Measurements from ENCODE around the gene FOXD2. TPM values are rescaled to one million over a fixed set of nuclear protein-coding genes. Genes with fewer than 3 reads are reported as not detected.

The FOXD2 gene
- total and polyA plus RNA-seq, 7 donors = 0.04 to 0.13 (median 0.04) TPM

DNA sequence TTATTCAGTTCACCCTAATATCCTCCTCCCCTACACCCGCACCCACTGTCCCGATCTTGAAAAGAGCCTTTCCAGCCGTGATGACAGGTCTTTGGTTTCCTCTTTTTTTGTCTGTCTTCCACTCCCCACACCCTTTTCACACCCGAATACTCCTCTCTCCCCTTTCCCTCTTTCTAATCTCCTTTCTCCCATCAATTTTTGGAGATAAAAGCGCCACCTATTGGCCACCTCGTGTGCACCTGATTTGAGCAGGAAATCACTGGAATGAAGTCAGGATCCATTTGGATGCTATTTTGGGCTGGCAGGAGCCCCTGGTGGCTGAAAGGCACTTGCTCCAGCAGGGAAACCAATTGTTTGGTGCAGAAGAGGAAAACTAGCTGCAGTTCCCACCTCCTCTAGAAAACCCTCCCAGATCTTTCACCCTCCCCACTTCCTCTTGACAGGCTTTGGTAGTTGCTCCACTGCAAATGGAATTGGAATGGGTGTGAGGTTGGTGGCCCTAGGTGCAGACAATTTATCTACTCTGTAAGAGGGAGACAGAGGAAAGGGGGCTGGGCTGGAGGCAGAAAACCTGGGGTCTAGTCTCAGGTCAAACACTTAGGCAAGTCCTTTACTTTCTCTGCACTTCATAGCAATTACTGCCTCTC is 13.4 kb upstream of the FOXD2 start:
- Histone ChIP-seq H3K27me3 (ENCODE audit: insufficient read depth in 3 of 3, low read length in 2 of 3) (peaks cover 0 to 18% (median 5%) of the 10 kb centered on the region in 3 donors), H3K27ac (no peak overlapping the region), H3K4me3 (no peak overlapping the region), H3K9me3 (no peaks in the 10 kb centered on the region), H3K36me3 (ENCODE audit: insufficient read depth in 1 of 2, low read depth in 1 of 2) (no peaks in the 10 kb centered on the region), H3K4me1 (no peaks in the 10 kb centered on the region)
- ATAC-seq = peak in 1 of 4 donors; percentile 37
- no peak for DNase-seq
- 5 to 9% (median 5%) methylated on average over 6 of the region's 6 CpGs for WGBS, 3 donors
- intact Hi-C loops (cut with DNase I) = loop anchor here in 1 of 2 donors (2.0 to 5.0 kb wide), 2 partner anchors 232 to 246 kb away; partner anchors contain the start of gene PDZK1IP1
- TF ChIP-seq, protein P1, sequence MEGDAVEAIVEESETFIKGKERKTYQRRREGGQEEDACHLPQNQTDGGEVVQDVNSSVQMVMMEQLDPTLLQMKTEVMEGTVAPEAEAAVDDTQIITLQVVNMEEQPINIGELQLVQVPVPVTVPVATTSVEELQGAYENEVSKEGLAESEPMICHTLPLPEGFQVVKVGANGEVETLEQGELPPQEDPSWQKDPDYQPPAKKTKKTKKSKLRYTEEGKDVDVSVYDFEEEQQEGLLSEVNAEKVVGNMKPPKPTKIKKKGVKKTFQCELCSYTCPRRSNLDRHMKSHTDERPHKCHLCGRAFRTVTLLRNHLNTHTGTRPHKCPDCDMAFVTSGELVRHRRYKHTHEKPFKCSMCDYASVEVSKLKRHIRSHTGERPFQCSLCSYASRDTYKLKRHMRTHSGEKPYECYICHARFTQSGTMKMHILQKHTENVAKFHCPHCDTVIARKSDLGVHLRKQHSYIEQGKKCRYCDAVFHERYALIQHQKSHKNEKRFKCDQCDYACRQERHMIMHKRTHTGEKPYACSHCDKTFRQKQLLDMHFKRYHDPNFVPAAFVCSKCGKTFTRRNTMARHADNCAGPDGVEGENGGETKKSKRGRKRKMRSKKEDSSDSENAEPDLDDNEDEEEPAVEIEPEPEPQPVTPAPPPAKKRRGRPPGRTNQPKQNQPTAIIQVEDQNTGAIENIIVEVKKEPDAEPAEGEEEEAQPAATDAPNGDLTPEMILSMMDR (IDR thresholded peaks at IDR 0.05) = peak; percentile 49

DNA sequence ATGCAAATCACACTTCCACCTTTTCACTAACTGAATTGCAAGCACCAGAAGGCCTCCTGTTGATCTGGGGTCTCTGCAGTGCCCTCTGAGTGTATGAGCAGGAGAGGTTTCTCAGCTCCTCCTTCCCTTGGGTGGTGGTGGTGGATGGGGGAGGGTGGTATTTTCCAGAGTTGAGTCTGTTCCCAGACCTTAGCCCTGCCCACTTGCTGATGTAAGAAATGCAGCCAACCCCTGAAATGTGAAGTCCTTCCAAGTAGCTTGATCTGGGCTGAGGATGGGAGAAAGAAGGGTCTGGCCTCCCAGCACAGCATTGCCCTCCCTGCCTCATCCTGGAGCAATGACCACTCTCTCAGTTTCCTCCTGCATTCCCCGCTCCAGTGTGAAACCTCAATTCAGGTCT is 6.3 kb upstream of the FOXD2 start:
- H3K27me3 ChIP-seq (ENCODE audit: insufficient read depth in 3 of 3, low read length in 2 of 3) = peaks cover 0 to 70% (median 30%) of the 10 kb centered on the region in 3 donors
- intact Hi-C loops (cut with DNase I) = no loop called here
- H3K27ac ChIP-seq = no peak overlapping the region
- H3K4me1 ChIP-seq = no peaks in the 10 kb centered on the region
- H3K9me3 ChIP-seq = no peaks in the 10 kb centered on the region
- 81 to 95% (median 94%) methylated on average over 1 of the region's 1 CpG for WGBS, 3 donors
- ATAC-seq (no peak), DNase-seq (no peak)
- TF ChIP-seq, protein P1 (IDR thresholded peaks at IDR 0.05) = no peak
- no peaks in the 10 kb centered on the region for H3K36me3 ChIP-seq (ENCODE audit: insufficient read depth in 1 of 2, low read depth in 1 of 2)
- H3K4me3 ChIP-seq = no peak overlapping the region

DNA sequence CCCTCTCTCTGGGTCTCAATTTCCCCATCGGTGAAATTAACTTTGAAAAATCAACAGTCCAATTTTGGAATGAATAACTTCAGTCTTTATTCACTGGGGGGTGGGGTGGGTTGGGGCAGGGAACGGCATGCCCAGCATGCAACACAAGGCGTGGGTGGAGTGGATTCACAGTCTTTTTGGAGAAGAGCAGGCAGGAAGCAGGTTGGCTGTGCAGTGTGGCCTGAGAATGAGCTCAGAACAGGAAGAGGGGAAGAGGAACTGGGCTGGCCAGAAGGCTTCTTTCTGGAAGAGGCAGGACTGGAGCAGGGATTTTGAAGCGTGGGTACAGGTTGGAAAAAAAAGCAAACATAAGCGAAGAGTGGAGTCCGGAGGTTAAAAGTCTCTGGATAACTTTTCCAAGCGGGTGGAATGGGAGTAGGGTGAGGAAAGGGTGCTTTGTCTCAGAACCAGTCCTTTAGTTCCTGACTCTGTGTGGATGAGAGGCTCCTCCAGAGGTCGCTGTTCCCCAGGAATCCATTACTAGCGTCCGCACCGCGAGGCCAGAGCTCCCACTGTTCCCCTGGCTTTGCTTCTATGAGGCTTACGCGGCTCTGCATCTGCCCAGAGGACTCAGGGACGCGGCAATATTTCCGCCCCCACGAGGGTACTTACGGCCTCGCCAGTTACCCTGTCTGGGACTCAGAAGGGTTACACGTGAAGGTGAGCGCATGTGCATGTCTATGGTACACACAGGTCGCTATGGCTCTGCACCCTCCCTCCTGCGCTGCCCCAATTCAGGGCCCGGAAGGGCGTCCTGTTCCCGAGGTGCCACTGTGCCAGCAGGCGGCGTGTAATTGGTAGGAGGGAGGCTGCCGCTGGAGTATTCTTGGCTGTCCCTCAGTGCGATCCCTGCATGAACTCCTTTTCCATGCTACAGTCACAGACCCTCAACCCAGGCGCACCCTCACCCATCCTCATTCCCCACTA is 5.5 kb upstream of the FOXD2 start:
- H3K36me3 ChIP-seq (ENCODE audit: insufficient read depth in 1 of 2, low read depth in 1 of 2) = no peaks in the 10 kb centered on the region
- peaks cover 0 to 78% (median 33%) of the 10 kb centered on the region in 3 donors for H3K27me3 ChIP-seq (ENCODE audit: insufficient read depth in 3 of 3, low read length in 2 of 3)
- H3K27ac ChIP-seq = no peak overlapping the region
- WGBS, 3 donors = 18 to 23% (median 21%) methylated on average over 32 of the region's 32 CpGs
- intact Hi-C loops (cut with DNase I) = no loop called here
- ATAC-seq (peak; percentile 49 to 71 (median 58)), DNase-seq (peak; percentile 69 to 81)
- H3K9me3 ChIP-seq = no peaks in the 10 kb centered on the region
- H3K4me1 ChIP-seq = no peaks in the 10 kb centered on the region
- no peak overlapping the region for H3K4me3 ChIP-seq
- TF ChIP-seq, protein P1 (IDR thresholded peaks at IDR 0.05) = peak; percentile 57

DNA sequence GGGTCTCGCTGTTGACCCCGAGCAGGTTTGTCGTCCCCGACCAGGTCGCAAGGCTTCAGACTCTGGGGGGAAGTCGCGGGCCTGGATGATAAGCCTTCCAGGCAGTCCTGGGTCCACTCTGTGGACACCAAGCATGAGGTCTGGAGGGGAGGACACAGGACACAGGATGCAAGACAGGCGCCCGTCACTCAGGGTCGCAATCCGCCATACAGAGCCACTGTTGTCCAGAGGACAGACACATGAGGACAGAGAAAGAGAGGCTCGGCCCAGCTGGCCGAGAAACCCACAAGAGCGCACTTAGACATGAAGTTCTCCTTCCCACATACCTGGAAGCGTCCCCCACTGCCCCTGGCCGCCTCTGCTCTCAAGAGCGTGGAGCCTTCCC is 4.8 kb upstream of the FOXD2 start:
- no peak for ATAC-seq
- Histone ChIP-seq H3K4me3 (no peak overlapping the region), H3K4me1 (no peaks in the 10 kb centered on the region), H3K36me3 (ENCODE audit: insufficient read depth in 1 of 2, low read depth in 1 of 2) (no peaks in the 10 kb centered on the region), H3K27me3 (ENCODE audit: insufficient read depth in 3 of 3, low read length in 2 of 3) (peaks cover 0 to 81% (median 34%) of the 10 kb centered on the region in 3 donors), H3K27ac (no peak overlapping the region), H3K9me3 (no peaks in the 10 kb centered on the region)
- TF ChIP-seq, protein P1 (IDR thresholded peaks at IDR 0.05) = no peak
- no peak for DNase-seq
- intact Hi-C loops (cut with DNase I) = no loop called here
- 54 to 69% (median 58%) methylated on average over 16 to 17 of the region's 17 CpGs for WGBS, 3 donors

Data from psoas muscle (tissue), 8 donors.